Mesendoderm (in vitro differentiated cells): ENCODE measurements around the gene VPS8.

Experiments
- DNase-seq: peaks from one replicate; pipeline ENCODE4 v3.0.0; 2013
- H2AK5ac ChIP-seq: 2 replicates; pipeline ENCODE4 v1.6.1; 2013; ENCODE audit warnings: low read length, inconsistent platforms
- H2BK120ac ChIP-seq: 2 replicates; pipeline ENCODE4 v1.6.1; 2013; ENCODE audit warnings: low read depth, mild to moderate bottlenecking, low read length, moderate library complexity, mixed read lengths
- H2BK15ac ChIP-seq: replicated peaks from 2 replicates; pipeline ENCODE4 v1.6.1; 2013; ENCODE audit warnings: low read depth, mild to moderate bottlenecking, moderate library complexity
- H2BK5ac ChIP-seq: 2 replicates; pipeline ENCODE4 v1.6.1; 2013; ENCODE audit warnings: low read length, inconsistent platforms
- H3K18ac ChIP-seq: 2 replicates; pipeline ENCODE4 v1.6.1; 2013; ENCODE audit warnings: mild to moderate bottlenecking, low read length, mixed read lengths
- H3K23ac ChIP-seq: one replicate; pipeline ENCODE4 v1.6.1; 2013; ENCODE audit warnings: low read length
- H3K27ac ChIP-seq: 2 replicates; pipeline ENCODE4 v1.5.1; 2013; ENCODE audit warnings: low read depth, mild to moderate bottlenecking, inconsistent platforms, low read length, moderate library complexity
- H3K27me3 ChIP-seq: 2 replicates; pipeline ENCODE4 v1.6.1; 2013; ENCODE audit warnings: low read length, control low read depth, mild to moderate bottlenecking, inconsistent platforms; ENCODE audit not compliant: insufficient read depth, poor library complexity
- H3K36me3 ChIP-seq: 2 replicates; pipeline ENCODE4 v1.6.1; 2013; ENCODE audit warnings: low read length, inconsistent platforms; ENCODE audit not compliant: control insufficient read depth, insufficient read depth
- H3K4ac ChIP-seq: one replicate; pipeline ENCODE4 v1.6.1; 2013; ENCODE audit warnings: low read depth, mild to moderate bottlenecking, low read length, moderate library complexity
- H3K4me1 ChIP-seq: 2 replicates; pipeline ENCODE4 v1.6.1; 2013; ENCODE audit warnings: low read depth, low read length, inconsistent platforms; ENCODE audit not compliant: control insufficient read depth
- H3K4me2 ChIP-seq: 2 replicates; pipeline ENCODE4 v1.6.1; 2013; ENCODE audit warnings: low read length
- H3K4me3 ChIP-seq: 2 replicates; pipeline ENCODE4 v1.5.1; 2013; ENCODE audit warnings: mild to moderate bottlenecking, low read length
- H3K56ac ChIP-seq: one replicate; pipeline ENCODE4 v1.6.1; 2013; ENCODE audit warnings: low read length
- H3K79me1 ChIP-seq: 2 replicates; pipeline ENCODE4 v1.6.1; 2013; ENCODE audit warnings: low read length, inconsistent platforms
- H3K79me2 ChIP-seq: 2 replicates; pipeline ENCODE4 v1.6.1; 2013; ENCODE audit warnings: mild to moderate bottlenecking, low read length; ENCODE audit not compliant: control insufficient read depth, insufficient read depth
- H3K9ac ChIP-seq: 2 replicates; pipeline ENCODE4 v1.6.1; 2013; ENCODE audit warnings: low read length, inconsistent platforms
- H4K5ac ChIP-seq: one replicate; pipeline ENCODE4 v1.6.1; 2013; ENCODE audit warnings: low read length
- H4K8ac ChIP-seq: one replicate; pipeline ENCODE4 v1.6.1; 2013; ENCODE audit warnings: low read depth, mild to moderate bottlenecking, control low read depth, low read length, moderate library complexity
- WGBS: extraction: QIAGEN DNeasy Blood & Tissue Kit; methylation state at CpG from one replicate; pipeline ENCODE4 v1.1.7; 2013; ENCODE audit warnings: low lambda C conversion rate, missing lambda C conversion rate; ENCODE audit not compliant: insufficient coverage; ENCODE audit errors: extremely low coverage; 5-methylcytosine and 5-hydroxymethylcytosine counted together

VPS8 gene

GRCh38 chr3:184907681-184908649 is 96.0 kb downstream of the VPS8 start:
- Histone ChIP-seq H3K56ac (peak overlapping the region; percentile 72), H4K8ac (no peak overlapping the region), H3K18ac (peak overlapping the region; percentile 60), H4K5ac (no peak overlapping the region), H2BK15ac (no peak overlapping the region), H2BK5ac (peak overlapping the region; percentile 84), H3K27me3 (no peaks in the 10 kb centered on the region), H2AK5ac (peak overlapping the region; percentile 31), H3K4ac (peak overlapping the region; percentile 46), H3K79me2 (no peaks in the 10 kb centered on the region), H3K36me3 (no peaks in the 10 kb centered on the region), H2BK120ac (peak overlapping the region; percentile 33), H3K23ac (no peak overlapping the region), H3K27ac (peak overlapping the region; percentile 63), H3K4me3 (no peak overlapping the region), H3K4me2 (no peak overlapping the region), H3K9ac (peak overlapping the region; percentile 28), H3K79me1 (no peaks in the 10 kb centered on the region), H3K4me1 (peaks cover 17% of the 10 kb centered on the region)
- peak; percentile 40 for DNase-seq
- WGBS: no CpG with 5 or more reads among the region's 14 CpGs

- H3K4me1 ChIP-seq: peaks cover 17% of the 10 kb centered on the region
- no peak overlapping the region for H4K8ac ChIP-seq
- H3K79me2 ChIP-seq: no peaks in the 10 kb centered on the region
- H3K18ac ChIP-seq: peak overlapping the region; percentile 23
- no peak overlapping the region for H3K4me2 ChIP-seq
- H3K36me3 ChIP-seq: no peaks in the 10 kb centered on the region
- no peaks in the 10 kb centered on the region for H3K79me1 ChIP-seq
- H3K4me3 ChIP-seq: no peak overlapping the region
- H2BK15ac ChIP-seq: no peak overlapping the region
- peak overlapping the region; percentile 46 for H3K4ac ChIP-seq
- H2AK5ac ChIP-seq: no peak overlapping the region
- peak overlapping the region; percentile 84 for H2BK5ac ChIP-seq
- no peak overlapping the region for H3K9ac ChIP-seq
- H2BK120ac ChIP-seq: peak overlapping the region; percentile 33
- peak overlapping the region; percentile 63 for H3K27ac ChIP-seq
- no CpG with 5 or more reads among the region's 4 CpGs for WGBS
- H4K5ac ChIP-seq: no peak overlapping the region
- no peak overlapping the region for H3K23ac ChIP-seq
- H3K56ac ChIP-seq: peak overlapping the region; percentile 72
- DNase-seq: peak; percentile 74
- H3K27me3 ChIP-seq: no peaks in the 10 kb centered on the region
Measured at GRCh38 chr3:184908859-184909258, 96.9 kb downstream of the VPS8 start.

DNA sequence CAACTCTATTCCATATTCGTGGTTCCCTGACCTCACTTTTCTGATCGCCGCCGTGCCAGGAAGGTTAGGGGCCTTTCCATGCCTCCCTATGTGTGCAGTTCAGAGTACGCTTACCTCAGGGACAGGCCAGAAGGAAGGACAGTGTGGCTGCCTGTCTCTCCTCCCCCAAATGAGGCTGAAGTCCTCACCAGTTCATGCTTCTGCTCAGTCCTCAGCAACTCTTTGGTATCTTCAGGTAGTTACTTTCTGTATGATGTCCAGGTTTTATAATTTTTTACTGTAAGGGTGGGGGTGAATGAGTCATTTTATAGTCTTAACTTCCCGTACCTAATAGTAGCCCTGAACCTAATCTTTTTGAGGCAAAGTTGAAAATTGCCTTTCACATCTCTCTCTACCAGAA is 98.7 kb downstream of the VPS8 start:
- H3K4ac ChIP-seq: no peak overlapping the region
- no peak overlapping the region for H2BK120ac ChIP-seq
- no peak for DNase-seq
- H2BK15ac ChIP-seq: no peak overlapping the region
- H3K4me2 ChIP-seq: no peak overlapping the region
- H3K23ac ChIP-seq: no peak overlapping the region
- H3K27me3 ChIP-seq: no peaks in the 10 kb centered on the region
- H3K18ac ChIP-seq: no peak overlapping the region
- no peaks in the 10 kb centered on the region for H3K36me3 ChIP-seq
- no peak overlapping the region for H2BK5ac ChIP-seq
- no peak overlapping the region for H4K5ac ChIP-seq
- H3K56ac ChIP-seq: peak overlapping the region; percentile 10
- peaks cover 17% of the 10 kb centered on the region for H3K4me1 ChIP-seq
- no peak overlapping the region for H3K9ac ChIP-seq
- H4K8ac ChIP-seq: no peak overlapping the region
- WGBS: no CpG with 5 or more reads among the region's 6 CpGs
- no peaks in the 10 kb centered on the region for H3K79me2 ChIP-seq
- H2AK5ac ChIP-seq: no peak overlapping the region
- H3K4me3 ChIP-seq: no peak overlapping the region
- H3K79me1 ChIP-seq: no peaks in the 10 kb centered on the region
- H3K27ac ChIP-seq: no peak overlapping the region

DNA sequence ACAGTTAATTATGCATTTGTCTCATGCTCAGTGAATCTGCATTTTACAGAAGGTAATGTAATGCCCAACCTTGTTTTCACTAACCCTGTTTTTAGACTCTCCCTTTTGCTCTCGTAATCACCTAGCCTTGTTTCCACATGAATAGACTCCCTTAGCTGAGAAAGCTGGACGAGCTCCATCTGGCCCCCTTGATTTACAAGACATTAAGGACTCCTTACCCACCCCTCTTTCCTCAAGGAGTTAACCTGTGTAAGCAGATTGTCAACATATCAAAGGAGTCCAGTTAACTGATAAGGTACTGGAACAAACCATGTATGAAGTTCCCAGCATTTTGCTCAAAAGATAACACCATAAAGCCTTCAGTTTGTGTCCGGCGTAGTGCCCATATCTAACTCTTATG is 99.6 kb downstream of the VPS8 start:
- no peak overlapping the region for H3K27ac ChIP-seq
- no peak overlapping the region for H2BK5ac ChIP-seq
- peak overlapping the region; percentile 43 for H4K8ac ChIP-seq
- H3K36me3 ChIP-seq: no peaks in the 10 kb centered on the region
- no peak overlapping the region for H4K5ac ChIP-seq
- DNase-seq: no peak
- no peak overlapping the region for H3K4me2 ChIP-seq
- no peaks in the 10 kb centered on the region for H3K79me2 ChIP-seq
- H3K18ac ChIP-seq: no peak overlapping the region
- H2AK5ac ChIP-seq: no peak overlapping the region
- H3K79me1 ChIP-seq: no peaks in the 10 kb centered on the region
- no peaks in the 10 kb centered on the region for H3K27me3 ChIP-seq
- H3K4me1 ChIP-seq: peaks cover 17% of the 10 kb centered on the region
- no peak overlapping the region for H3K56ac ChIP-seq
- no peak overlapping the region for H3K4me3 ChIP-seq
- no peak overlapping the region for H3K23ac ChIP-seq
- no peak overlapping the region for H2BK15ac ChIP-seq
- H2BK120ac ChIP-seq: no peak overlapping the region
- WGBS: no CpG with 5 or more reads among the region's 4 CpGs
- no peak overlapping the region for H3K4ac ChIP-seq
- H3K9ac ChIP-seq: no peak overlapping the region

DNA sequence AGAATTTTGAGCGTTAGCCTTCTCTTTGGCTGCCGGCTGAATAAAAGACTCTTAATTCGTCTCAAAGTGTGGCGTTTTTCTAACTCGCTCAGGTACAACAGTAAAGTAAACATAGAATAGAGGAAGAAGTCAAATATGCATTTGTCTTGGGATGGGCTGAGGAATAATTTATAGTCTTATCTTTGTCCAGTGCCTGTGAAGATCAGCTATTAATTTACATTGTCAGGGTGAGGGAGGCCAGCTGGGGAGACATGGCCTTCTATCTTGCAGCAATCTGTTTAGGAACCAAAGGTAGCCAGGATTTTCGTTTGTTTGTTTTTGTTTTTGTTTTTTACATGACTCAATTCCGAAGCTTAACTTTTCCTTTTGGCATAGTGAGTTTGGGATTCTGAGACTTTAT is 100.2 kb downstream of the VPS8 start:
- H3K79me1 ChIP-seq: no peaks in the 10 kb centered on the region
- WGBS: no CpG with 5 or more reads among the region's 7 CpGs
- H3K4me2 ChIP-seq: no peak overlapping the region
- H2BK120ac ChIP-seq: no peak overlapping the region
- H3K18ac ChIP-seq: no peak overlapping the region
- H3K4me1 ChIP-seq: peaks cover 15% of the 10 kb centered on the region
- H2BK5ac ChIP-seq: no peak overlapping the region
- no peak overlapping the region for H4K5ac ChIP-seq
- no peak overlapping the region for H3K4me3 ChIP-seq
- no peak overlapping the region for H3K56ac ChIP-seq
- DNase-seq: no peak
- no peaks in the 10 kb centered on the region for H3K36me3 ChIP-seq
- H2AK5ac ChIP-seq: no peak overlapping the region
- H3K79me2 ChIP-seq: no peaks in the 10 kb centered on the region
- no peak overlapping the region for H3K27ac ChIP-seq
- no peak overlapping the region for H2BK15ac ChIP-seq
- no peak overlapping the region for H3K23ac ChIP-seq
- no peaks in the 10 kb centered on the region for H3K27me3 ChIP-seq
- H3K4ac ChIP-seq: no peak overlapping the region
- H4K8ac ChIP-seq: no peak overlapping the region
- H3K9ac ChIP-seq: no peak overlapping the region
